Liver (tissue), 9 donors: Measurements from ENCODE around the gene CDH15. TPM values are rescaled to one million over a fixed set of nuclear protein-coding genes. Genes with fewer than 3 reads are reported as not detected.
"Not testable (repeated sequence)": the region's sequence is repeated elsewhere in the genome, so short reads cannot be mapped to it uniquely, and the experiment has no call there.

ENCODE experiments used
- DNase-seq: peaks from one replicate; pipeline ENCODE4 v3.0.0-alpha.2; 2017; ENCODE audit warnings: low spot score
- H3K27ac ChIP-seq, 2 donors: one replicate each; pipeline ENCODE4 v1.7.0; 2013; ENCODE audit warnings: inconsistent platforms in 2 of 2, low read length in 2 of 2, control low read depth in 1 of 2, low read depth in 1 of 2, mild to moderate bottlenecking in 1 of 2
- H3K27me3 ChIP-seq, 4 donors: one replicate each; pipeline versions ENCODE4 v1.6.1 to v1.7.0; 2013; ENCODE audit warnings: low read length in 3 of 4, inconsistent platforms in 1 of 4, mild to moderate bottlenecking in 1 of 4, moderate library complexity in 1 of 4; ENCODE audit not compliant: control insufficient read depth in 4 of 4, insufficient read depth in 4 of 4
- H3K36me3 ChIP-seq, 4 donors: one replicate each; pipeline versions ENCODE4 v1.6.1 to v1.7.0; 2013; ENCODE audit warnings: low read length in 3 of 4, mild to moderate bottlenecking in 3 of 4, low read depth in 1 of 4, moderate library complexity in 1 of 4; ENCODE audit not compliant: control insufficient read depth in 4 of 4, insufficient read depth in 3 of 4
- H3K4me1 ChIP-seq, 4 donors: one replicate each; pipeline versions ENCODE4 v1.6.1 to v1.7.0; 2013; ENCODE audit warnings: low read length in 3 of 4, mild to moderate bottlenecking in 3 of 4, moderate library complexity in 1 of 4; ENCODE audit not compliant: control insufficient read depth in 4 of 4, insufficient read depth in 4 of 4
- H3K4me3 ChIP-seq, 3 donors: one replicate each; pipeline versions ENCODE4 v1.6.1 to v1.7.0; 2013; ENCODE audit warnings: low read length in 3 of 3, control low read depth in 1 of 3, low read depth in 1 of 3, mild to moderate bottlenecking in 1 of 3
- H3K9ac ChIP-seq, 2 donors: one replicate each; pipeline ENCODE4 v1.7.0; 2013; ENCODE audit warnings: low read length in 2 of 2, mild to moderate bottlenecking in 2 of 2, moderate library complexity in 2 of 2, control low read depth in 1 of 2, low read depth in 1 of 2
- H3K9me3 ChIP-seq, 4 donors: one replicate each; pipeline versions ENCODE4 v1.6.1 to v1.7.0; 2013; ENCODE audit warnings: low read length in 3 of 4; ENCODE audit not compliant: control insufficient read depth in 4 of 4
- EGR1 ChIP-seq, 2 donors: IDR thresholded peaks; 2 replicates each; pipeline ENCODE4 v1.6.1; 2016 to 2018; ENCODE audit warnings: antibody characterized with exemption in 2 of 2, low read depth in 2 of 2
- FOXA1 ChIP-seq: IDR thresholded peaks from 2 replicates; pipeline ENCODE4 v1.6.1; 2016; ENCODE audit warnings: antibody characterized with exemption
- FOXA2 ChIP-seq: IDR thresholded peaks from 2 replicates; pipeline ENCODE4 v1.6.1; 2016; ENCODE audit warnings: antibody characterized with exemption
- GABPA ChIP-seq, 2 donors: IDR thresholded peaks in 1 of 2; conservative IDR thresholded peaks in 1 of 2; 2 replicates each; pipeline ENCODE4 v1.6.1; 2016; ENCODE audit warnings: antibody characterized with exemption in 2 of 2, mild to moderate bottlenecking in 1 of 2, moderate library complexity in 1 of 2
- HNF4A ChIP-seq, 2 donors: conservative IDR thresholded peaks; 2 replicates each; pipeline ENCODE4 v1.6.1; 2016; ENCODE audit warnings: antibody characterized with exemption in 2 of 2, mild to moderate bottlenecking in 2 of 2
- HNF4G ChIP-seq: IDR thresholded peaks from 2 replicates; pipeline ENCODE4 v1.6.1; 2016; ENCODE audit warnings: antibody characterized with exemption
- JUND ChIP-seq, 2 donors: IDR thresholded peaks; 2 replicates each; pipeline ENCODE4 v1.6.1; 2016; ENCODE audit warnings: antibody characterized with exemption in 2 of 2
- NR2F2 ChIP-seq: IDR thresholded peaks from 2 replicates; pipeline ENCODE4 v1.6.1; 2016; ENCODE audit warnings: antibody characterized with exemption
- RAD21 ChIP-seq, 2 donors: IDR thresholded peaks; 2 replicates each; pipeline ENCODE4 v1.6.1; 2016; ENCODE audit warnings: antibody characterized with exemption in 2 of 2, mild to moderate bottlenecking in 2 of 2
- RXRA ChIP-seq, 2 donors: IDR thresholded peaks; 2 replicates each; pipeline ENCODE4 v1.6.1; 2017 to 2018; ENCODE audit warnings: antibody characterized with exemption in 2 of 2, mild to moderate bottlenecking in 1 of 2
- SP1 ChIP-seq: IDR thresholded peaks from 2 replicates; pipeline ENCODE4 v1.6.1; 2018; ENCODE audit warnings: antibody characterized with exemption, mild to moderate bottlenecking
- TAF1 ChIP-seq: conservative IDR thresholded peaks from 2 replicates; pipeline ENCODE4 v1.6.1; 2016; ENCODE audit warnings: antibody characterized with exemption, mild to moderate bottlenecking
- YY1 ChIP-seq: IDR thresholded peaks from 2 replicates; pipeline ENCODE4 v1.6.1; 2016; ENCODE audit warnings: antibody characterized with exemption, mild to moderate bottlenecking
- WGBS: extraction: QIAGEN DNeasy Blood & Tissue Kit; methylation state at CpG from one replicate; pipeline ENCODE4 v1.1.7; 2013; 5-methylcytosine and 5-hydroxymethylcytosine counted together
- polyA plus RNA-seq, 2 donors: library from polyadenylated mRNA; stranded (reverse) in 1 of 2; unstranded in 1 of 2; fragments of 200-250 nt in 1 of 2; fragments of >200 nt in 1 of 2; fragmentation: Nextera tagmentation in 1 of 2; extraction: Ambion mirVana in 1 of 2; gene quantifications; one replicate each; pipeline versions ENCODE4 v1.2.1 to v1.2.3, GENCODE V29; 2013 to 2015
- total RNA-seq, 2 donors: library from RNA; depleted of rRNA; stranded (reverse); fragments of >200 nt; gene quantifications; one replicate each; pipeline ENCODE4 v1.2.3, GENCODE V29; 2014
- TF ChIP-seq, protein P1 (sequence below): IDR thresholded peaks from 2 replicates; pipeline ENCODE4 v1.6.1; 2016; ENCODE audit warnings: antibody characterized with exemption
- TF ChIP-seq, protein P2 (sequence below): IDR thresholded peaks from 2 replicates; pipeline ENCODE4 v1.6.1; 2016; ENCODE audit warnings: antibody characterized with exemption
- TF ChIP-seq, protein P3 (sequence below): IDR thresholded peaks from 2 replicates; pipeline ENCODE4 v1.6.1; 2016; ENCODE audit warnings: antibody characterized with exemption, mild to moderate bottlenecking
- TF ChIP-seq, protein P4 (sequence below): IDR thresholded peaks from 2 replicates; pipeline ENCODE4 v1.6.1; 2016; ENCODE audit warnings: antibody characterized with exemption
- TF ChIP-seq, protein P5 (sequence below): fragments of 150-350 bp; IDR thresholded peaks from 2 replicates; pipeline ENCODE4 v1.5.1; 2017; ENCODE audit warnings: improper control_type of control experiment, low read depth, low read length; ENCODE audit not compliant: missing input control
- donor health status: healthy.
- donor health status: healthy.
- donor health status: healthy.
- donor health status: healthy.
- donor health status: healthy.

Gene CDH15
- total and polyA plus RNA-seq, 4 donors: 0.12 TPM; not detected in 3

DNA sequence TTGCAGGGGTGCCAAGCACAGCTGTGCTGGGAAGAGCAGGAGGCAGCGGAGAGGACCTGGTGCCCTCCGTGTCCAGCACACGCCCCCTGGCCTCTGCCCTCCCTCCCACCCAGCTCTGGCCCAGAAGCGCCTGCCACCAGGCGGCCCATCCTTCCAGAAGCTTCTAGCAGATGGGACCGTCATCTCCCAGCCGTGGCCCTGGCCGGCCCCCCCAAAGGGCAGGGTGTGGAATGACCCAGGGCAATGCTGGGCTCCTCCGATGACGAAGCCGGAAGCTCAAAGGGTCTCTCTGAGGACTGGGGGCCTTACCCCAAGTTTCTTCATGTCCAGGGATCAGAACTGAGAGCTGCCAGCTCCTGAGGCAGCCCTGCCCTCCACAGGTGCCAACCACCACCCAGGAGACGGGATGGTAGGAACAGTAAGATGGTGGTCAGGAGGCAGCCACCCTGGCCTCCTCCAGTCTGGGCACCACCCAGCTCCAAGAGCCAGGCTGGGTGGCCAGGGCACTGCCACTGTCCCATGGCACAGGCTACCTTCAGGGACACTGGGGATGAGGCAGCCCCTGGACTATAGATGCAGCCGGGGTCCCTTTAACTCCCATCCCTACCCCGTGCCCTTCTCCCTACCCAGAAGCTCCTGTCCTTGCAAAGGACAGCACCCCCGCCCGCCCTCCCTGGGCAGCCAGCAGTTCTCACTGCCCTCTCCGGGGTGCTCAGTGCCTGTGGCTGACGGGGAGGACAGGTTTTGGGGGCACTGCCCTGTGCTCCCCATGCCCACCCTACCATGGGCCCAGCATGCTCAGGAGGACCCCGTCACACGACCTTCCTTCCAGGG, 6.5 kb upstream of the CDH15 start:
- H3K27me3 ChIP-seq: peaks cover 0 to 3% (median 0%) of the 10 kb centered on the region in 4 donors
- TF ChIP-seq RXRA (IDR thresholded peaks at IDR 0.05) (no peak), TAF1 (no peak), HNF4A (conservative IDR thresholded peaks at IDR 0.05) (no peak), JUND (IDR thresholded peaks at IDR 0.05) (no peak), EGR1 (IDR thresholded peaks at IDR 0.05; ENCODE audit: low read depth in 2 of 2) (no peak), GABPA (IDR thresholded peaks at IDR 0.05 in 1 of 2, conservative IDR thresholded peaks at IDR 0.05 in 1 of 2) (no peak), HNF4G (no peak), SP1 (no peak), YY1 (no peak)
- TF ChIP-seq, protein P1, sequence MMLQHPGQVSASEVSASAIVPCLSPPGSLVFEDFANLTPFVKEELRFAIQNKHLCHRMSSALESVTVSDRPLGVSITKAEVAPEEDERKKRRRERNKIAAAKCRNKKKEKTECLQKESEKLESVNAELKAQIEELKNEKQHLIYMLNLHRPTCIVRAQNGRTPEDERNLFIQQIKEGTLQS: no peak
- TF ChIP-seq, protein P2, sequence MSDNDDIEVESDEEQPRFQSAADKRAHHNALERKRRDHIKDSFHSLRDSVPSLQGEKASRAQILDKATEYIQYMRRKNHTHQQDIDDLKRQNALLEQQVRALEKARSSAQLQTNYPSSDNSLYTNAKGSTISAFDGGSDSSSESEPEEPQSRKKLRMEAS: no peak
- no peak overlapping the region for H3K9ac ChIP-seq
- H3K4me3 ChIP-seq: no peak overlapping the region
- no peaks in the 10 kb centered on the region for H3K36me3 ChIP-seq
- 73% methylated on average over 20 of the region's 20 CpGs for WGBS
- H3K9me3 ChIP-seq: no peaks in the 10 kb centered on the region
- no peak overlapping the region for H3K27ac ChIP-seq
- no peak for DNase-seq
- H3K4me1 ChIP-seq: peaks cover 0 to 6% (median 3%) of the 10 kb centered on the region in 4 donors

DNA sequence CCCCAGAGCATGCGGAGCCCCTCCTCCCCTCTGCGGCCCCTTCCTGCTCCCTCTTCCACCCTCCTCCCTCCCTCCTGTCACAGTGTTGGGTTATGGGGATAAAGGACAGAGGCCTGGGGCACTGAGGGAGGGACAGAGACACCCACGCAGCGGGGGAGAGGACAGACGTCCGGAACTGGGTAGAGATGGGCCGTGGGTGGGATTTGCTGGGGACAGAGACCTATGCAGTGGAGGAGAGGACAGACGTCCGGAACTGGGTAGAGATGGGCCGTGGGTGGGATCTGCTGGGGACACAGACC, 5.9 kb upstream of the CDH15 start:
- H3K9me3 ChIP-seq, DNase-seq, H3K27me3 ChIP-seq, H3K36me3 ChIP-seq, H3K9ac ChIP-seq, H3K4me1 ChIP-seq, H3K27ac ChIP-seq, H3K4me3 ChIP-seq: not testable (repeated sequence)
- WGBS: 67% methylated on average over 10 of the region's 10 CpGs

DNA sequence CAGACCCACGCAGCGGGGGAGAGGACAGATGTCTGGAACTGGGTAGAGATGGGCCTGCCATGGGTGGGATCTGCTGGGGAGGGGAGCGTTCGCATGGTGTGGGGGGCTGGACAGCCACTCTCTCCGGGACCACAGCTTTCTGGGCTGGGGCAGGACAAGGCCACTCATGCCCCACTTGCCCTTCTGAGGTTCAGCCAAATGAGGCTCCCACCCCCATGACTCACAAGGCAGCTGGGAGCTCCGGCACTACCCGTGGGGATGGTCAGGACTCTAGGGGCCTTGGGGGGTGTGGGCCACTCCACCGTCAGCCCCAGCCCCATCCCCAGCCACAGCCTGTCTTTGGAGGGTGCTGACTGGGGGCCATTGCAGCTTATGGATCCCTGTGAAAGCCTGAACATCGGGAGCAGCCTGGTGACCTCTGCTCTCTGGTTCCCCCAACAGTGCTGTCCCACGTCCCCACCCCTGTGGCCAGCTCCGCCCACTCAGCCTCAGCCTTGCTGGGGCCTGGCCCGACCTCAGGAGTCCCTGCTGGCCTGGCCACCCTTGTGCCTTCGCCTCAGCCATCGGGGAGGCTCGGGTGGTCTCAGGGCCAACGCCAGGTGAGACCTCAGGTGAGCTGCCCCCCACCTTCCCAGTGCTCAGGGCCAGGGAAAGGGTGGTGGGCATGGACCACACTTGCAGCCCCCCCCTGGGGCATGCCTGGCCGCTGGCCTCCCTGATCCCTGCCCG, 4.7 kb upstream of the CDH15 start:
- Histone ChIP-seq H3K4me1 (peaks cover 3 to 13% (median 7%) of the 10 kb centered on the region in 4 donors), H3K4me3 (no peak overlapping the region), H3K36me3 (no peaks in the 10 kb centered on the region), H3K27me3 (peaks cover 0 to 3% (median 0%) of the 10 kb centered on the region in 4 donors), H3K27ac (no peak overlapping the region), H3K9me3 (no peaks in the 10 kb centered on the region), H3K9ac (no peak overlapping the region)
- no peak for DNase-seq
- 62% methylated on average over 18 of the region's 18 CpGs for WGBS
- TF ChIP-seq, protein P2: no peak
- TF ChIP-seq TAF1 (no peak), RXRA (IDR thresholded peaks at IDR 0.05) (no peak), FOXA1 (no peak), SP1 (no peak), RAD21 (IDR thresholded peaks at IDR 0.05) (no peak), HNF4A (conservative IDR thresholded peaks at IDR 0.05) (no peak), HNF4G (no peak), NR2F2 (no peak), FOXA2 (no peak), JUND (IDR thresholded peaks at IDR 0.05) (no peak)
- TF ChIP-seq, protein P3, sequence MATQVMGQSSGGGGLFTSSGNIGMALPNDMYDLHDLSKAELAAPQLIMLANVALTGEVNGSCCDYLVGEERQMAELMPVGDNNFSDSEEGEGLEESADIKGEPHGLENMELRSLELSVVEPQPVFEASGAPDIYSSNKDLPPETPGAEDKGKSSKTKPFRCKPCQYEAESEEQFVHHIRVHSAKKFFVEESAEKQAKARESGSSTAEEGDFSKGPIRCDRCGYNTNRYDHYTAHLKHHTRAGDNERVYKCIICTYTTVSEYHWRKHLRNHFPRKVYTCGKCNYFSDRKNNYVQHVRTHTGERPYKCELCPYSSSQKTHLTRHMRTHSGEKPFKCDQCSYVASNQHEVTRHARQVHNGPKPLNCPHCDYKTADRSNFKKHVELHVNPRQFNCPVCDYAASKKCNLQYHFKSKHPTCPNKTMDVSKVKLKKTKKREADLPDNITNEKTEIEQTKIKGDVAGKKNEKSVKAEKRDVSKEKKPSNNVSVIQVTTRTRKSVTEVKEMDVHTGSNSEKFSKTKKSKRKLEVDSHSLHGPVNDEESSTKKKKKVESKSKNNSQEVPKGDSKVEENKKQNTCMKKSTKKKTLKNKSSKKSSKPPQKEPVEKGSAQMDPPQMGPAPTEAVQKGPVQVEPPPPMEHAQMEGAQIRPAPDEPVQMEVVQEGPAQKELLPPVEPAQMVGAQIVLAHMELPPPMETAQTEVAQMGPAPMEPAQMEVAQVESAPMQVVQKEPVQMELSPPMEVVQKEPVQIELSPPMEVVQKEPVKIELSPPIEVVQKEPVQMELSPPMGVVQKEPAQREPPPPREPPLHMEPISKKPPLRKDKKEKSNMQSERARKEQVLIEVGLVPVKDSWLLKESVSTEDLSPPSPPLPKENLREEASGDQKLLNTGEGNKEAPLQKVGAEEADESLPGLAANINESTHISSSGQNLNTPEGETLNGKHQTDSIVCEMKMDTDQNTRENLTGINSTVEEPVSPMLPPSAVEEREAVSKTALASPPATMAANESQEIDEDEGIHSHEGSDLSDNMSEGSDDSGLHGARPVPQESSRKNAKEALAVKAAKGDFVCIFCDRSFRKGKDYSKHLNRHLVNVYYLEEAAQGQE: no peak
- TF ChIP-seq, protein P4, sequence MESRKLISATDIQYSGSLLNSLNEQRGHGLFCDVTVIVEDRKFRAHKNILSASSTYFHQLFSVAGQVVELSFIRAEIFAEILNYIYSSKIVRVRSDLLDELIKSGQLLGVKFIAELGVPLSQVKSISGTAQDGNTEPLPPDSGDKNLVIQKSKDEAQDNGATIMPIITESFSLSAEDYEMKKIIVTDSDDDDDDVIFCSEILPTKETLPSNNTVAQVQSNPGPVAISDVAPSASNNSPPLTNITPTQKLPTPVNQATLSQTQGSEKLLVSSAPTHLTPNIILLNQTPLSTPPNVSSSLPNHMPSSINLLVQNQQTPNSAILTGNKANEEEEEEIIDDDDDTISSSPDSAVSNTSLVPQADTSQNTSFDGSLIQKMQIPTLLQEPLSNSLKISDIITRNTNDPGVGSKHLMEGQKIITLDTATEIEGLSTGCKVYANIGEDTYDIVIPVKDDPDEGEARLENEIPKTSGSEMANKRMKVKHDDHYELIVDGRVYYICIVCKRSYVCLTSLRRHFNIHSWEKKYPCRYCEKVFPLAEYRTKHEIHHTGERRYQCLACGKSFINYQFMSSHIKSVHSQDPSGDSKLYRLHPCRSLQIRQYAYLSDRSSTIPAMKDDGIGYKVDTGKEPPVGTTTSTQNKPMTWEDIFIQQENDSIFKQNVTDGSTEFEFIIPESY: no peak
- TF ChIP-seq, protein P1: no peak
- TF ChIP-seq, protein P5, sequence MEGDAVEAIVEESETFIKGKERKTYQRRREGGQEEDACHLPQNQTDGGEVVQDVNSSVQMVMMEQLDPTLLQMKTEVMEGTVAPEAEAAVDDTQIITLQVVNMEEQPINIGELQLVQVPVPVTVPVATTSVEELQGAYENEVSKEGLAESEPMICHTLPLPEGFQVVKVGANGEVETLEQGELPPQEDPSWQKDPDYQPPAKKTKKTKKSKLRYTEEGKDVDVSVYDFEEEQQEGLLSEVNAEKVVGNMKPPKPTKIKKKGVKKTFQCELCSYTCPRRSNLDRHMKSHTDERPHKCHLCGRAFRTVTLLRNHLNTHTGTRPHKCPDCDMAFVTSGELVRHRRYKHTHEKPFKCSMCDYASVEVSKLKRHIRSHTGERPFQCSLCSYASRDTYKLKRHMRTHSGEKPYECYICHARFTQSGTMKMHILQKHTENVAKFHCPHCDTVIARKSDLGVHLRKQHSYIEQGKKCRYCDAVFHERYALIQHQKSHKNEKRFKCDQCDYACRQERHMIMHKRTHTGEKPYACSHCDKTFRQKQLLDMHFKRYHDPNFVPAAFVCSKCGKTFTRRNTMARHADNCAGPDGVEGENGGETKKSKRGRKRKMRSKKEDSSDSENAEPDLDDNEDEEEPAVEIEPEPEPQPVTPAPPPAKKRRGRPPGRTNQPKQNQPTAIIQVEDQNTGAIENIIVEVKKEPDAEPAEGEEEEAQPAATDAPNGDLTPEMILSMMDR: no peak
